SK-N-SH (cell line): ENCODE data around the gene PNPLA2. TPM values are rescaled to one million over a fixed set of nuclear protein-coding genes. Genes with fewer than 3 reads are reported as not detected.

Experiments
- CTCF ChIA-PET: fragments of 300-600, 350-600 bp; formaldehyde crosslinking; extraction: SDS; loops from one replicate; lab custom pipeline; 2021; lab: Yijun Ruan, JAX
- POLR2A ChIA-PET: fragments of 350-600 bp; sonication (Branson Sonifier 250); formaldehyde crosslinking; extraction: SDS; loops from one replicate; lab custom pipeline; 2020; ENCODE audit warnings: antibody characterized with exemption, inconsistent platforms; lab: Yijun Ruan, JAX
- DNase-seq: peaks from one replicate; pipeline ENCODE4 v3.0.0; 2012
- H2AFZ ChIP-seq: fragments of 200-600 bp; sonication (generic); 2 replicates; pipeline ENCODE4 v1.8.1; 2016; ENCODE audit warnings: antibody characterized with exemption, mild to moderate bottlenecking, low read depth
- H3F3A ChIP-seq: fragments of 200-600 bp; sonication (generic); replicated peaks from 2 replicates; pipeline ENCODE3; 2016; ENCODE audit warnings: antibody characterized with exemption, mild to moderate bottlenecking; ENCODE audit not compliant: insufficient read depth
- H3K27ac ChIP-seq, 2 experiments: fragments of 200-500 bp in 1 of 2; fragments of 200-600 bp in 1 of 2; sonication (Bioruptor generic) in 1 of 2; sonication (generic), shearing (Covaris generic) in 1 of 2; 2 replicates each; pipeline versions ENCODE4 v1.5.1 to v1.6.1; 2014 to 2016; ENCODE audit warnings: low read depth in 2 of 2, inconsistent platforms in 1 of 2, low read length in 1 of 2, mild to moderate bottlenecking in 1 of 2, mixed read lengths in 1 of 2
- H3K27me3 ChIP-seq: fragments of 200-600 bp; sonication (generic), shearing (Covaris generic); 2 replicates; pipeline ENCODE4 v1.6.1; 2016; ENCODE audit warnings: mixed run types; ENCODE audit not compliant: insufficient read depth
- H3K36me3 ChIP-seq, 2 experiments: fragments of 200-500 bp in 1 of 2; fragments of 200-600 bp in 1 of 2; sonication (Bioruptor generic) in 1 of 2; sonication (generic) in 1 of 2; replicated peaks in 1 of 2; 2 replicates each; pipeline versions ENCODE3 to v1.5.1; 2014 to 2016; ENCODE audit warnings: low read length in 1 of 2, mild to moderate bottlenecking in 1 of 2; ENCODE audit not compliant: insufficient read depth in 2 of 2, control insufficient read depth in 1 of 2
- H3K4me1 ChIP-seq, 2 experiments: fragments of 200-500 bp in 1 of 2; fragments of 200-600 bp in 1 of 2; sonication (Bioruptor generic) in 1 of 2; sonication (generic), shearing (Covaris generic) in 1 of 2; 2 replicates each; pipeline versions ENCODE4 v1.5.1 to v1.6.1; 2014 to 2016; ENCODE audit warnings: low read depth in 1 of 2, low read length in 1 of 2, mixed run types in 1 of 2; ENCODE audit not compliant: insufficient read depth in 2 of 2, control insufficient read depth in 1 of 2
- H3K4me2 ChIP-seq: fragments of 200-600 bp; sonication (generic), shearing (Covaris generic); 2 replicates; pipeline ENCODE4 v1.6.1; 2017; ENCODE audit warnings: mixed run types
- H3K4me3 ChIP-seq, 2 experiments: fragments of 200-500 bp in 1 of 2; fragments of 200-600 bp in 1 of 2; sonication (Bioruptor generic) in 1 of 2; sonication (generic), shearing (Covaris generic) in 1 of 2; 2 replicates each; pipeline versions ENCODE4 v1.5.1 to v1.8.1; 2014 to 2016; ENCODE audit warnings: low read depth in 2 of 2, inconsistent platforms in 1 of 2, low read length in 1 of 2, mild to moderate bottlenecking in 1 of 2, mixed read lengths in 1 of 2, moderate library complexity in 1 of 2
- H3K79me2 ChIP-seq: fragments of 200-600 bp; sonication (generic); 2 replicates; pipeline ENCODE4 v1.8.1; 2017; ENCODE audit warnings: mild to moderate bottlenecking; ENCODE audit not compliant: insufficient read depth
- H3K9ac ChIP-seq: fragments of 200-600 bp; sonication (generic); 2 replicates; pipeline ENCODE4 v1.6.1; 2017; ENCODE audit warnings: mixed run types
- H3K9me2 ChIP-seq: fragments of 200-600 bp; sonication (generic); 2 replicates; pipeline ENCODE4 v1.6.1; 2017; ENCODE audit warnings: mixed run types
- H3K9me3 ChIP-seq: fragments of 200-600 bp; sonication (generic); 2 replicates; pipeline ENCODE4 v1.6.1; 2017; ENCODE audit warnings: mixed run types, mild to moderate bottlenecking, moderate library complexity
- H4K20me1 ChIP-seq: fragments of 200-600 bp; sonication (generic); 2 replicates; pipeline ENCODE4 v1.6.1; 2017; ENCODE audit warnings: mild to moderate bottlenecking, mixed run types; ENCODE audit not compliant: insufficient read depth
- EP300 ChIP-seq, 2 experiments: IDR thresholded peaks; 2 replicates each; pipeline versions ENCODE4 v1.4.0 to v1.6.1; 2012; ENCODE audit warnings: borderline replicate concordance in 1 of 2, low read depth in 1 of 2, low read length in 1 of 2
- EZH2phosphoT487 ChIP-seq: fragments of 200-600 bp; sonication (generic); IDR thresholded peaks from 2 replicates; pipeline ENCODE4 v1.6.1; 2017; ENCODE audit warnings: low read depth, mixed run types, mild to moderate bottlenecking, antibody characterized with exemption, moderate library complexity, borderline replicate concordance
- FOSL2 ChIP-seq: IDR thresholded peaks from 2 replicates; pipeline ENCODE4 v1.4.0; 2012; ENCODE audit warnings: low read depth, mild to moderate bottlenecking, moderate library complexity, borderline replicate concordance
- GABPA ChIP-seq: IDR thresholded peaks from 2 replicates; pipeline ENCODE4 v1.4.0; 2012; ENCODE audit warnings: low read depth, mild to moderate bottlenecking
- NRF1 ChIP-seq: IDR thresholded peaks from 2 replicates; pipeline ENCODE4 v1.6.1; 2012; ENCODE audit warnings: low read depth, mild to moderate bottlenecking, low read length
- POLR2AphosphoS5 ChIP-seq: IDR thresholded peaks from 2 replicates; pipeline ENCODE4 v1.6.1; 2012; ENCODE audit warnings: low read depth, low read length
- RCOR1 ChIP-seq: fragments of 150-350 bp; IDR thresholded peaks from 2 replicates; pipeline ENCODE4 v1.6.1; 2017; ENCODE audit warnings: antibody characterized with exemption, low read length
- TCF12 ChIP-seq: IDR thresholded peaks from 2 replicates; pipeline ENCODE4 v1.4.0; 2012
- USF2 ChIP-seq: fragments of 150-350 bp; IDR thresholded peaks from 2 replicates; pipeline ENCODE4 v1.6.1; 2017; ENCODE audit warnings: antibody characterized with exemption, low read length, low read depth, borderline replicate concordance
- YY1 ChIP-seq: IDR thresholded peaks from 2 replicates; pipeline ENCODE4 v1.4.0; 2012; ENCODE audit warnings: low read depth, mild to moderate bottlenecking
- WGBS: methylation state at CpG from one replicate; pipeline ENCODE4 v1.1.6; 2017; ENCODE audit warnings: low lambda C conversion rate; 5-methylcytosine and 5-hydroxymethylcytosine counted together
- polyA plus RNA-seq, 3 experiments: library from polyadenylated mRNA; depleted of rRNA; stranded (reverse); fragments of >200 nt; gene quantifications; 2 replicates each; pipeline ENCODE4 v1.2.3, GENCODE V29; 2012
- TF ChIP-seq, protein P1 (sequence below): fragments of 200-600 bp; sonication (generic); IDR thresholded peaks from 2 replicates; pipeline ENCODE4 v1.6.1; 2017; ENCODE audit warnings: antibody characterized with exemption, mild to moderate bottlenecking, moderate library complexity

Gene PNPLA2
- polyA plus RNA-seq, 1 of the 3 experiments (the other 2 are of a cell fraction) = 60.3 TPM

DNA sequence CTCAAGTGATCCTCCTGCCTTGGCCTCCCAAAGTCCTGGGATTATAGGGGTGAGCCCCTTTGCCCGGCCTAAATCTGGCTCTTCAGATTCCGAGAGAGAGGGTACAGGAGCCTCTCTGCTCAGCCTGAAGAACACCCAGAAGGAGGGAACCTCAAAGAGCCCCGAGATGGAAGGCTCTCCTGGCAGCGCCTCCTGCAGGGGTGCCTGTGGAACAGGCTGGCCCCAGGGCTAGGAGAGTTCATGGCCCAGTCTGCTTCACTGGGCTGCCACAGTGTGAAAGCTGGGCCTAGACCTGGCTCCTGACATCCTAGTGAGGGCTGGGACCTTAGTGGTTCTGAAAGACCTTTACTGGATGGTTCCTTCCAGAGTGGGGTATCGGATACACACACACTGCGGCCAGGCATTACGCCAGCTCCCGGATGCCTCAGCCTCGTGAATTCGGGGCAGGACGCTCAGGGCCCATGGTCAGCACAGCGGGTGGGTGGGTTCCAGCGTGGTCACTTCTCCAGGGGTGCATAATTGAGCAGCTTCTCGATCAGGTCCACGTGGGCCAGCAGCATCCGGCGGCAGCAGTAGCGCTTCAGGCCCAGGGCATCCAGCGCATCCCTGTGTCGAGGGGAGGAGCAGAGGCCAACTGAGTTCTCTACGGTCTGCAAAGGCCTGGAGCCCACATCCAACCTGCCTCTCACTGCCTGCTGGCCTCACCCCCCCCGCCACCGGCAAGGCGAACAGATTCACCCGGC, 21.3 kb downstream of the PNPLA2 start:
- Histone ChIP-seq H3K4me3 (peak overlapping the region in 1 of 2 experiments; percentile 100; a peak in 2 of 4 replicates), H3K9ac (peak overlapping the region; percentile 97; the same call in 1 of the 2 replicates), H3K9me3 (no peaks in the 10 kb centered on the region), H3F3A (peaks cover 45% of the 10 kb centered on the region), H3K4me2 (peak overlapping the region; percentile 100), H3K36me3 (peaks cover 24 to 45% of the 10 kb centered on the region in 2 experiments), H4K20me1 (peaks cover 65% of the 10 kb centered on the region), H2AFZ (no peak overlapping the region), H3K27ac (peak overlapping the region in 1 of 2 experiments; percentile 27; a peak in 1 of 4 replicates), H3K79me2 (peaks cover 76% of the 10 kb centered on the region), H3K4me1 (peaks cover 3 to 30% of the 10 kb centered on the region in 2 experiments; a peak in 2 of 4 replicates), H3K9me2 (no peaks in the 10 kb centered on the region), H3K27me3 (no peaks in the 10 kb centered on the region)
- WGBS = 81% methylated on average over 14 of the region's 25 CpGs
- TF ChIP-seq, protein P1, sequence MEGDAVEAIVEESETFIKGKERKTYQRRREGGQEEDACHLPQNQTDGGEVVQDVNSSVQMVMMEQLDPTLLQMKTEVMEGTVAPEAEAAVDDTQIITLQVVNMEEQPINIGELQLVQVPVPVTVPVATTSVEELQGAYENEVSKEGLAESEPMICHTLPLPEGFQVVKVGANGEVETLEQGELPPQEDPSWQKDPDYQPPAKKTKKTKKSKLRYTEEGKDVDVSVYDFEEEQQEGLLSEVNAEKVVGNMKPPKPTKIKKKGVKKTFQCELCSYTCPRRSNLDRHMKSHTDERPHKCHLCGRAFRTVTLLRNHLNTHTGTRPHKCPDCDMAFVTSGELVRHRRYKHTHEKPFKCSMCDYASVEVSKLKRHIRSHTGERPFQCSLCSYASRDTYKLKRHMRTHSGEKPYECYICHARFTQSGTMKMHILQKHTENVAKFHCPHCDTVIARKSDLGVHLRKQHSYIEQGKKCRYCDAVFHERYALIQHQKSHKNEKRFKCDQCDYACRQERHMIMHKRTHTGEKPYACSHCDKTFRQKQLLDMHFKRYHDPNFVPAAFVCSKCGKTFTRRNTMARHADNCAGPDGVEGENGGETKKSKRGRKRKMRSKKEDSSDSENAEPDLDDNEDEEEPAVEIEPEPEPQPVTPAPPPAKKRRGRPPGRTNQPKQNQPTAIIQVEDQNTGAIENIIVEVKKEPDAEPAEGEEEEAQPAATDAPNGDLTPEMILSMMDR = peak; percentile 53
- TF ChIP-seq POLR2AphosphoS5 = no peak
- ChIA-PET POLR2A (interaction anchor here (0.6 to 2.0 kb wide), 3 partner anchors 9 to 1073 kb away, joined by 3 to 7 read pairs (median 6); partner anchors contain the start of gene PNPLA2), CTCF (interaction anchor here (0.8 to 3.8 kb wide), 4 partner anchors 8 to 211 kb away, joined by 3 to 21 read pairs (median 4); partner anchors contain the start of gene PNPLA2)
- peak; percentile 56 for DNase-seq

GRCh38 chr11:841981-842369, 23.3 kb downstream of the PNPLA2 start:
- H3K27me3 ChIP-seq = no peaks in the 10 kb centered on the region
- TF ChIP-seq EP300 (IDR thresholded peaks at IDR 0.05; ENCODE audit: borderline replicate concordance in 1 of 2, low read depth in 1 of 2, low read length in 1 of 2) (no peak), RCOR1 (no peak), YY1 (no peak), TCF12 (no peak), EZH2phosphoT487 (no peak), FOSL2 (no peak), GABPA (no peak), NRF1 (no peak), USF2 (no peak)
- TF ChIP-seq, protein P1 = no peak
- TF ChIP-seq, all 33 proteins: peak for 0
- peak overlapping the region; percentile 95 to 100 for H3K4me3 ChIP-seq
- no peaks in the 10 kb centered on the region for H3K9me2 ChIP-seq
- H3K27ac ChIP-seq = peak overlapping the region; percentile 91 to 96
- no peak for DNase-seq
- H4K20me1 ChIP-seq = peaks cover 52% of the 10 kb centered on the region
- peaks cover 22 to 35% of the 10 kb centered on the region in 2 experiments; a peak in 3 of 4 replicates for H3K4me1 ChIP-seq
- peak overlapping the region; percentile 97 for H3K9ac ChIP-seq
- H3K36me3 ChIP-seq = peaks cover 17 to 35% of the 10 kb centered on the region in 2 experiments
- no peak overlapping the region for H2AFZ ChIP-seq
- no peaks in the 10 kb centered on the region for H3K9me3 ChIP-seq
- peaks cover 50% of the 10 kb centered on the region for H3F3A ChIP-seq
- H3K79me2 ChIP-seq = peaks cover 76% of the 10 kb centered on the region
- ChIA-PET CTCF (interaction anchor here (1.1 to 7.5 kb wide), 3 partner anchors 43 to 209 kb away, joined by 3 to 70 read pairs (median 5); no protein-coding TSS in a partner anchor), POLR2A (interaction anchor here (1.8 to 2.6 kb wide), 3 partner anchors 11 to 33 kb away, joined by 5 to 13 read pairs (median 5); partner anchors contain the start of gene RPLP2)
- peak overlapping the region; percentile 100 for H3K4me2 ChIP-seq
- 6% methylated on average over 8 of the region's 27 CpGs for WGBS
